Activated T-helper 17 cell treated with anti-CD3 and anti-CD28 coated beads, Interleukin-2, amount 50 U/mL, for 72 hours (primary cell): Measurements from ENCODE around the gene FAM78A. TPM values are rescaled to one million over a fixed set of nuclear protein-coding genes. Genes with fewer than 3 reads are reported as not detected.

ENCODE experiments used
- ATAC-seq: fragments of 150-1000 bp; cut with Tn5 transposase; replicated peaks from 2 replicates; pipeline ENCODE4 v1.10.0; 2021; ENCODE audit warnings: mild to moderate bottlenecking, moderate library complexity
- H3K27ac Mint-ChIP-seq: one replicate; pipeline ENCODE4 v1.8.0; 2022; ENCODE audit warnings: mixed read lengths
- H3K27me3 Mint-ChIP-seq: one replicate; pipeline ENCODE4 v1.8.0; 2022; ENCODE audit warnings: mixed read lengths
- H3K36me3 Mint-ChIP-seq: one replicate; pipeline ENCODE4 v1.8.0; 2022; ENCODE audit warnings: low read depth, mild to moderate bottlenecking, mixed read lengths
- H3K4me1 Mint-ChIP-seq: one replicate; pipeline ENCODE4 v1.8.0; 2022; ENCODE audit warnings: mixed read lengths
- H3K4me3 Mint-ChIP-seq: one replicate; pipeline ENCODE4 v1.8.0; 2022; ENCODE audit warnings: mild to moderate bottlenecking, mixed read lengths
- H3K9me3 Mint-ChIP-seq: one replicate; pipeline ENCODE4 v1.8.0; 2022; ENCODE audit warnings: mixed read lengths
- total RNA-seq, 2 donors: library from RNA; stranded (reverse); gene quantifications; one replicate each; pipeline ENCODE4 v1.2.3, GENCODE V29; 2022

Gene FAM78A, protein sequence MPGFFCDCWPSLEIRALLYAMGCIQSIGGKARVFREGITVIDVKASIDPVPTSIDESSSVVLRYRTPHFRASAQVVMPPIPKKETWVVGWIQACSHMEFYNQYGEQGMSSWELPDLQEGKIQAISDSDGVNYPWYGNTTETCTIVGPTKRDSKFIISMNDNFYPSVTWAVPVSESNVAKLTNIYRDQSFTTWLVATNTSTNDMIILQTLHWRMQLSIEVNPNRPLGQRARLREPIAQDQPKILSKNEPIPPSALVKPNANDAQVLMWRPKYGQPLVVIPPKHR
- 10 to 100 TPM; 29.1 to 50.2 TPM for total RNA-seq

DNA sequence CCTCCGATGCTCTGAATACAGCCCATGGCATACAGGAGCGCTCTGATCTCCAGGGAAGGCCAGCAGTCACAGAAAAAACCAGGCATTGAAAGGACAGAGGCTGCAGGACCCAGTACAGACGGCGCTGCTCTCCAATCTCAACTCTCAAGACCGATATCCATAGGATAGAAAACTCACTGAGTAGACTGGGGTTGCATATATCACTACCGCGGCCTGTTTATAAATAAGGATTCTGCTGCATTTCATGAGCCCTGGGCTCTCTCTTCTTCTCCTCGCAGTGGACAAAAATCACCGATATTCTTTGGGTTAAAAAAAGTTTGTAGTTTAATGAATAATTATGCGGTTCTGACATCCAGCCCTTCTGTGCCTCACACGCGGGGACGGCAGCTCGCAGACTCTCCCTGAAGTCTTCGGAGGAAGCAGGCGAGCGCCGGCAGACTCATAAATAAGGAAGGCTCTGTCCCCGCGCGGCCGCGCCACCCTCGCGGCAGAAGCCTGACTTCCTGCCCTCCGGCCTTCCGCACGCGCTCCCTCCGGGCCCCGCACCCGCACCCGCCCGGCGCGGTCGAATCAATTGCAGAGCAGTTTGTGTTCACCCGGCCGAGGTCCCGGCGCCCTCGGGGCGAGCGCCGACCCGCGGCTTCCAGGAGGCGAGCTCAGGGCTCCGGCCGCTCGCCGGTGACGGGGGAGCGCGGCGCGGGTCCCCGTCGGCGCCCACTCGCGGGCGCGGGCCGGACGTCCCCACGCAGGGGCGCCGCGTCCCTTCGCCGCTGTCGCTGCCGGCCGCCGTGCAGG, at the start of gene FAM78A:
FAM78A (minus strand) TSS at position 417 of the 795 bp plus-strand sequence; CDS start at position 86, 331 bp downstream.
- Mint-ChIP-seq H3K27me3 (no peaks in the 10 kb centered on the region), H3K4me3 (peak within 1 kb of the TSS; percentile 94), H3K36me3 (peaks cover 51% of the 10 kb centered on the region), H3K9me3 (no peaks in the 10 kb centered on the region), H3K27ac (peak within 1 kb of the TSS; percentile 93), H3K4me1 (peaks cover 8% of the 10 kb centered on the region)
- peak; percentile 14 for ATAC-seq

- Mint-ChIP-seq H3K9me3 (no peaks in the 10 kb centered on the region), H3K4me1 (no peaks in the 10 kb centered on the region), H3K36me3 (no peaks in the 10 kb centered on the region), H3K27ac (no peak overlapping the region), H3K4me3 (no peak overlapping the region), H3K27me3 (no peaks in the 10 kb centered on the region)
- no peak for ATAC-seq
Measured at GRCh38 chr9:131324736-131325679, 48.7 kb upstream of the FAM78A start.

- no peak for ATAC-seq
- Mint-ChIP-seq H3K36me3 (no peaks in the 10 kb centered on the region), H3K4me3 (no peak overlapping the region), H3K4me1 (no peaks in the 10 kb centered on the region), H3K9me3 (no peaks in the 10 kb centered on the region), H3K27ac (no peak overlapping the region), H3K27me3 (no peaks in the 10 kb centered on the region)
Measured at GRCh38 chr9:131323629-131324028, 47.3 kb upstream of the FAM78A start.

DNA sequence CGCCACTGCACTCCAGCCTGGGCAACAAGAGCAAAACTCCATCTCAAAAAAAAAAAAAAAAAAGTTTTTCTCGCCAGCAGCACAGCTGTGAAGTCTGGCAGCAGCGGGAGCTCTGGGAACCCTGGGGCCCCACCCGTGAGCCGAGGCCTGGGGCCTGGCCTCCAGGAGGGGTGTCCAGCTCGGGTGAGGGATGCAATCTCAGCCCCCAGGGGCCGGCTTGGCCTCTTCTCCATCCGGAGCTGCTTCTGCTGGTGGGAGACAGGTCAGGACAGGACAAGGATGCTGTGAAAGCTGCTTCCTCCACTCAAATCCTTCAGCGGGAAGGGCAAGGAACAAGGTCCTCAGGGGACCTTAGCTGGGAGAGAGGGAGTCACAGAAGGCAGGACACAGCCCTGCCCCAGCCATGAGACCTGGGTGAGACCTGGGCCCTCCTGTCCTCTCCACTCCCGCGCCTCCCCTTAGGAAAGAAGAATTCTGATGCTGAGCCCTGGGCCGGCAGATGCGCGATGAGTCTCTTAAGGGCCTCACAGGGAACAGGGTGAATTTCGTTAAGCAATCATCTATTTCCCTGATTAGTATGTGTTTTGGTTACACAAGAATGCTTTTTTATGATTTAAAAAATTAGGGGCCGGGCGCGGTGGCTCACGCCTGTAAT, 43.8 kb upstream of the FAM78A start:
- Mint-ChIP-seq H3K27ac (no peak overlapping the region), H3K4me3 (no peak overlapping the region), H3K27me3 (no peaks in the 10 kb centered on the region), H3K9me3 (no peaks in the 10 kb centered on the region), H3K36me3 (no peaks in the 10 kb centered on the region), H3K4me1 (no peaks in the 10 kb centered on the region)
- ATAC-seq = no peak

GRCh38 chr9:131319486-131319885, 43.2 kb upstream of the FAM78A start:
- no peaks in the 10 kb centered on the region for H3K36me3 Mint-ChIP-seq
- H3K4me1 Mint-ChIP-seq = no peaks in the 10 kb centered on the region
- no peak for ATAC-seq
- H3K9me3 Mint-ChIP-seq = no peaks in the 10 kb centered on the region
- H3K27me3 Mint-ChIP-seq = no peaks in the 10 kb centered on the region
- H3K4me3 Mint-ChIP-seq = no peak overlapping the region
- no peak overlapping the region for H3K27ac Mint-ChIP-seq

DNA sequence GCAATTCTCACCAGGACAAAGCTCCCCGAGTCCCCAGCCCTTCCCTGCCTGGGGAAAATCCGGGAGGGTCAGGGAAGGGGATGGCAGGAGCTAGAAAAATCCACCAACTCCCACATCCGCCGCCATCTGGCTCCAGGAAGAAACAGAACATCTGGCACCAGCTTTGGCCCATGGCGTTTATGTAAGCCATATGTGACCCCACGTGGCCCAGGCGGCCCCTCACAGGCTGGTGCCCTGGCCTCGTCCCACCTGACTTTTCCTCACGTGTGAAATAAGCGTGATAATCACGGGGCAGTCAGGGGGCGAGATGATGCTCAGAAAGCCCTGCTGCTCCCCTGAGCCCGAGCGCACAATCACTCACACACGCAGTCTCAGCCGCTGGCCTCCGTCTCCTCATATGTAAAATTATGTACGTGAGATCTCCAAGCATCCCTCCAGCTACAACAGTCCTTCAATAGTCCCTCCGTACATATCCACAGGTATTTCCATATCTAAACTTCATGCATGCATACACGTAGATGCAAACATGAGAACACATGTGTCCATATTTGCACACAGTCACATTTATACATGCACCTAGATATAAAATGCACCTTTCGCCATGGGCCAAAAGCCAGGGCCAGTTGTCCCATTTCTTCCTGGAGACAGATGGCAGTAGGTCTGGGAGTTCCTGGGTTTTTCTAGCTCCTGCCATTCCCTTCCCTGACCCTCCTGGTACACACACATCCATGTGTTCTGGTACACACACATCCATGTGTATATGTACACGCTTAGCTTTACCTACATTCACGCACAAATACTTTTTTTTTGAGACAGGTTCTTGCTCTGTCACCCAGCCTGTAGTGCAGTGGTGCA, 42.1 kb upstream of the FAM78A start:
- no peaks in the 10 kb centered on the region for H3K4me1 Mint-ChIP-seq
- no peak overlapping the region for H3K4me3 Mint-ChIP-seq
- no peaks in the 10 kb centered on the region for H3K36me3 Mint-ChIP-seq
- H3K27ac Mint-ChIP-seq = no peak overlapping the region
- no peak for ATAC-seq
- no peaks in the 10 kb centered on the region for H3K9me3 Mint-ChIP-seq
- no peaks in the 10 kb centered on the region for H3K27me3 Mint-ChIP-seq

DNA sequence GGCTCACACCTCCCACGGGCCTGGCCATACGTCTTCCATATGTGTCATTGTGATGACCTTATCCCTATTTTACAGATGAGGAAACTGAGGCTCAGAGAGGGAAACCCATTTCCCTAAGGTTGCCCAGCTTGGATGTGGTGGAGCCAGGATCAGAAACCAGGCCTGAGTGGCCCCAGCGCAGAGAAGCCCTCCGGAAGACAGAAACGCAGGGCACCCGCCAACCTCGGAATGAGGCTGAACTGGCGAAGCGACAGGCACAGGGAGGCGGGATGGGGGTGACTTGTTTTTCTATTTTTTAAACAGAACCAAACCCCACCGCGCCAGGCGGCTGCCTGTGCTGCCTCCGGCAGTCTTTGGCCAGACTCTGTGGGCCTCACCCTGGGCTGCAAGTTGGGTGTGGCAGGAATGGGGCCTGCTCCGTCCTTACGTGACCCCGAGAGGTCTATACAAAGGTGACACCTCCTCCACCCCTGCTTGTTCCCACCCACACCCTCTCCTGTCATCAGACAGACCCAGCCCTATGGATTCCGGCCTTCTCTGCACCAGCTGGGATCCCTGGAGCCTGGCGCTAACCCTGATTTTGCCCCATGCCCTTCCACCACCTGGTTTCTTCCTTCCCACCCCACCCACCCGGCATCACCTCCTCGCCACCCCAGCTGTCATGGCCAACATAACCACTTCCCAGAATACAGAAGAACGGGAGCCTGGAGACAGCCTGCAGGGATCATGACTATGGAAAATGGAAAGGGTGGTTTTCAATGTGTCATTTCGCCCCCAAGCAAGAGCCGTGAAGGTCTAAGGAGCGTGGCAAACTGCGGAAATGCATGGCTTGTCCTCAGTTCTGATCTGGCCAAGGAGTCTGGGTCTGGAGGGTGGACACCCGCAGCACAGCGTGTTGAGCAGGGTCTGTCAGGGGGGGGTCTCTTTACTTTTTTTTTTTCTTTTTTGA, 36.8 kb upstream of the FAM78A start:
- Mint-ChIP-seq H3K36me3 (no peaks in the 10 kb centered on the region), H3K27me3 (no peaks in the 10 kb centered on the region), H3K9me3 (no peaks in the 10 kb centered on the region), H3K27ac (peak overlapping the region; percentile 18), H3K4me3 (no peak overlapping the region), H3K4me1 (no peaks in the 10 kb centered on the region)
- ATAC-seq = no peak

- H3K9me3 Mint-ChIP-seq = no peaks in the 10 kb centered on the region
- no peak overlapping the region for H3K4me3 Mint-ChIP-seq
- H3K27me3 Mint-ChIP-seq = no peaks in the 10 kb centered on the region
- H3K36me3 Mint-ChIP-seq = no peaks in the 10 kb centered on the region
- no peaks in the 10 kb centered on the region for H3K4me1 Mint-ChIP-seq
- H3K27ac Mint-ChIP-seq = peak overlapping the region; percentile 18
- ATAC-seq = no peak
Measured at GRCh38 chr9:131312246-131312645, 35.9 kb upstream of the FAM78A start.

DNA sequence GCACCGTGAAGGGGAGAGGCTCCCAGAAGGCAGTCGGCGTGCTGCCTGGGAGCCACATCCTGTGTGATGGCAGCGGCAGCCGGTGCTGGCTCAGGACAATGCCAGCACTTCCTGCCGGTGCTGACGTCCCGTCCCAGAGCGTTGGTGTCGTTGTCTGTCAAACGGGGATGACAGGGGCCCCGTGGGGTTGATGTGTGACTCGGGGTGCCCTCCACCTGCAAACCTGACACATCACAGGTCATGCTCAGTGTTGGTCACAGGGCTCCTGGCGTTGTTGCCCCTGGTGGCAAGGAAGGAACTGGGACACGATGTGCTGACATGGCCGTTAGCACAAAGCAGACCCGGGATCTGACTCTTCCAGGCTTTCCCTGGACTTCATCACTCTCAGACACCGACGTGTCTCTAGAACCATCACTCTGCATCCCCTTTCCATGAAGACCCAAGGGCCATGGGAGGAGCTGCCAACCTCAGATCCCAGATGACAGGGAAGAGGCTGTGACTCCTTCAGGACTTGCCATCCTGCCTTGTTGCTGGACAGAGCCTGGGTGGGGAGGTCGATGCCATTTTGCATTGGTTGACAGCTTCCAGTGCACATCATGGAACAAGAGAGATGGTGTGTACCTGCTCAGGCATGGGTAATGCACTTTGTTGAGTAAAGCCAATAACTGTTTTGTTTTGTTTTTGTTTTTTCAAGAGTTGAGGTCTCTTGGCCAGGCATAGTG, 34.7 kb upstream of the FAM78A start:
- ATAC-seq = peak; percentile 97
- H3K9me3 Mint-ChIP-seq = no peaks in the 10 kb centered on the region
- peak overlapping the region; percentile 83 for H3K27ac Mint-ChIP-seq
- H3K4me1 Mint-ChIP-seq = no peaks in the 10 kb centered on the region
- H3K27me3 Mint-ChIP-seq = no peaks in the 10 kb centered on the region
- peak overlapping the region; percentile 74 for H3K4me3 Mint-ChIP-seq
- no peaks in the 10 kb centered on the region for H3K36me3 Mint-ChIP-seq

GRCh38 chr9:131309530-131310276, 33.4 kb upstream of the FAM78A start:
- Mint-ChIP-seq H3K27me3 (no peaks in the 10 kb centered on the region), H3K36me3 (no peaks in the 10 kb centered on the region), H3K9me3 (no peaks in the 10 kb centered on the region), H3K27ac (peak overlapping the region; percentile 83), H3K4me1 (no peaks in the 10 kb centered on the region), H3K4me3 (peak overlapping the region; percentile 74)
- no peak for ATAC-seq

- Mint-ChIP-seq H3K27ac (no peak overlapping the region), H3K27me3 (no peaks in the 10 kb centered on the region), H3K36me3 (no peaks in the 10 kb centered on the region), H3K9me3 (no peaks in the 10 kb centered on the region), H3K4me1 (no peaks in the 10 kb centered on the region), H3K4me3 (no peak overlapping the region)
- ATAC-seq = no peak
Measured at GRCh38 chr9:131308906-131309529, 32.7 kb upstream of the FAM78A start.
